B cell (primary cell): Measurements from ENCODE around the gene SSC5D. TPM values are rescaled to one million over a fixed set of nuclear protein-coding genes. Genes with fewer than 3 reads are reported as not detected.

Experiments
- ATAC-seq: fragments of 200-7000 bp; cut with Tn5 transposase; one replicate; pipeline ENCODE4 v1.10.0; 2021; ENCODE audit warnings: low read depth, mild to moderate bottlenecking, moderate number of reproducible peaks, moderate library complexity
- CTCF ChIA-PET: fragments of 350-600 bp; sonication (Branson Sonifier 250); formaldehyde crosslinking; loops from one replicate; lab custom pipeline; 2021; ENCODE audit warnings: antibody characterized with exemption, inconsistent platforms; lab: Charles Lee
- POLR2A ChIA-PET: fragments of 350-600 bp; sonication (Branson Sonifier 250); formaldehyde crosslinking; loops from one replicate; lab custom pipeline; 2021; ENCODE audit warnings: antibody characterized with exemption; lab: Charles Lee
- DNase-seq: peaks from one replicate; pipeline ENCODE4 v3.0.0; 2013
- H2AFZ ChIP-seq: 2 replicates; pipeline ENCODE4 v1.6.1; 2012; ENCODE audit warnings: mild to moderate bottlenecking, low read depth, low read length; ENCODE audit not compliant: insufficient read depth, poor library complexity, severe bottlenecking
- H3K27ac ChIP-seq, 2 donors: 1 replicate in 1 of 2; 2 replicates in 1 of 2; pipeline ENCODE4 v1.5.1; 2012 to 2013; ENCODE audit warnings: low read length in 2 of 2, mild to moderate bottlenecking in 2 of 2, moderate library complexity in 1 of 2
- H3K27me3 ChIP-seq, 4 experiments: fragments of 200-600 bp in 1 of 4; sonication (generic) in 1 of 4; replicated peaks in 1 of 4; 1 replicate in 2 of 4; 2 replicates in 2 of 4; pipeline versions ENCODE4 v1.6.1 to v1.7.0; 2013 to 2016; ENCODE audit warnings: low read length in 3 of 4, mild to moderate bottlenecking in 2 of 4, mixed read lengths in 1 of 4, moderate library complexity in 1 of 4; ENCODE audit not compliant: insufficient read depth in 4 of 4, control insufficient read depth in 3 of 4; ENCODE audit errors: control extremely low read depth in 1 of 4
- H3K36me3 ChIP-seq, 2 experiments: replicated peaks in 1 of 2; 1 replicate in 1 of 2; 2 replicates in 1 of 2; pipeline versions ENCODE4 v1.6.1 to v1.7.1; 2013; ENCODE audit warnings: low read length in 1 of 2; ENCODE audit not compliant: insufficient read depth in 2 of 2, control insufficient read depth in 1 of 2; ENCODE audit errors: control extremely low read depth in 1 of 2, extremely low read depth in 1 of 2
- H3K4me1 ChIP-seq, 2 donors: fragments of 200-600 bp in 1 of 2; sonication (generic) in 1 of 2; 1 replicate in 1 of 2; 2 replicates in 1 of 2; pipeline versions ENCODE4 v1.5.1 to v1.6.1; 2013 to 2017; ENCODE audit warnings: low read length in 2 of 2; ENCODE audit not compliant: control insufficient read depth in 2 of 2, insufficient read depth in 2 of 2
- H3K4me2 ChIP-seq: replicated peaks from 2 replicates; pipeline ENCODE3; 2012; ENCODE audit warnings: mild to moderate bottlenecking, low read depth, low read length; ENCODE audit not compliant: poor library complexity, severe bottlenecking
- H3K4me3 ChIP-seq, 5 experiments: fragments of 200-600 bp in 1 of 5; sonication (generic) in 1 of 5; 1 replicate in 3 of 5; 2 replicates in 2 of 5; pipeline versions ENCODE4 v1.5.1 to v1.7.0; 2011 to 2016; ENCODE audit warnings: low read length in 4 of 5, mild to moderate bottlenecking in 4 of 5, low read depth in 2 of 5, control low read depth in 1 of 5, moderate library complexity in 1 of 5; ENCODE audit not compliant: insufficient read depth in 1 of 5; ENCODE audit errors: control extremely low read depth in 1 of 5, extremely low read depth in 1 of 5
- H3K79me2 ChIP-seq: fragments of 200-600 bp; sonication (generic); one replicate; pipeline ENCODE4 v1.6.0; 2016; ENCODE audit warnings: low read length; ENCODE audit not compliant: control insufficient read depth, insufficient read depth
- H3K9ac ChIP-seq: fragments of 200-600 bp; sonication (generic); 2 replicates; pipeline ENCODE4 v1.6.1; 2017; ENCODE audit warnings: mild to moderate bottlenecking, low read length, moderate library complexity
- H3K9me3 ChIP-seq, 3 donors: one replicate each; pipeline versions ENCODE4 v1.6.1 to v1.7.1; 2013; ENCODE audit warnings: low read length in 2 of 3; ENCODE audit not compliant: control insufficient read depth in 2 of 3, insufficient read depth in 1 of 3; ENCODE audit errors: control extremely low read depth in 1 of 3
- H4K20me1 ChIP-seq: 2 replicates; pipeline ENCODE4 v1.6.0; 2012; ENCODE audit warnings: mild to moderate bottlenecking, low read length; ENCODE audit not compliant: insufficient read depth, control insufficient read depth, poor library complexity, severe bottlenecking
- H3K27ac Mint-ChIP-seq: one replicate; pipeline ENCODE4 v1.8.0; 2021; ENCODE audit warnings: mixed read lengths
- H3K27me3 Mint-ChIP-seq: one replicate; pipeline ENCODE4 v1.8.0; 2021; ENCODE audit warnings: mixed read lengths
- H3K4me1 Mint-ChIP-seq: one replicate; pipeline ENCODE4 v1.8.0; 2021; ENCODE audit warnings: mixed read lengths
- H3K4me3 Mint-ChIP-seq: one replicate; pipeline ENCODE4 v1.8.0; 2021; ENCODE audit warnings: mixed read lengths
- H3K9me3 Mint-ChIP-seq: one replicate; pipeline ENCODE4 v1.8.0; 2022; ENCODE audit warnings: mixed read lengths; ENCODE audit not compliant: insufficient read depth
- CTCF ChIP-seq: fragments of 200-600 bp; IDR thresholded peaks from one replicate; pipeline ENCODE4 v1.8.0; 2022; ENCODE audit warnings: antibody characterized with exemption, mild to moderate bottlenecking
- EZH2 ChIP-seq: IDR thresholded peaks from 2 replicates; pipeline ENCODE4 v1.6.1; 2012; ENCODE audit warnings: borderline replicate concordance, low read depth, mild to moderate bottlenecking, moderate library complexity, low read length; ENCODE audit not compliant: insufficient read depth, poor library complexity, severe bottlenecking
- WGBS: methylation state at CpG from one replicate; pipeline ENCODE4 v1.1.5; 2013; ENCODE audit warnings: missing lambda C conversion rate; ENCODE audit not compliant: insufficient coverage; 5-methylcytosine and 5-hydroxymethylcytosine counted together
- intact Hi-C: fragments of 100-400 bp; cut with micrococcal nuclease; formaldehyde crosslinking; loops from one replicate; pipeline ENCODE4 v1.10.0; 2022
- polyA plus RNA-seq: library from polyadenylated mRNA; depleted of rRNA; stranded (reverse); fragments of >200 nt; gene quantifications from 2 replicates; pipeline ENCODE4 v1.2.3, GENCODE V29; 2012
- total RNA-seq, 2 donors: library from RNA; stranded (reverse); fragments of 120-200 nt in 1 of 2; gene quantifications; 1 replicate in 1 of 2; 2 replicates in 1 of 2; pipeline versions ENCODE4 v1.2.3 to v1.2.4, GENCODE V29; 2013 to 2022

The SSC5D gene
- total and polyA plus RNA-seq, 2 donors (not counting 1 experiment from before 2014, with no cell fraction given), result 0.22 to 0.44 TPM

- no peak overlapping the region for H3K4me3 ChIP-seq
- no peak overlapping the region for H3K9ac ChIP-seq
- ChIA-PET CTCF (no interaction called here), POLR2A (no interaction called here)
- Mint-ChIP-seq H3K4me3 (no peak overlapping the region), H3K9me3 (no peaks in the 10 kb centered on the region), H3K27me3 (peaks cover 10% of the 10 kb centered on the region), H3K4me1 (no peaks in the 10 kb centered on the region), H3K27ac (no peak overlapping the region)
- no peak overlapping the region for H3K27ac ChIP-seq
- no peak overlapping the region for H3K4me2 ChIP-seq
- ATAC-seq (no peak), DNase-seq (no peak)
- TF ChIP-seq CTCF (no peak), EZH2 (no peak)
- no peaks in the 10 kb centered on the region for H3K4me1 ChIP-seq
- no peaks in the 10 kb centered on the region for H3K79me2 ChIP-seq
- WGBS, result 88% methylated on average over 4 of the region's 15 CpGs
- intact Hi-C loops, result no loop called here
- no peak overlapping the region for H2AFZ ChIP-seq
- no peaks in the 10 kb centered on the region for H3K36me3 ChIP-seq
- no peaks in the 10 kb centered on the region for H4K20me1 ChIP-seq
- H3K27me3 ChIP-seq, result no peaks in the 10 kb centered on the region
- H3K9me3 ChIP-seq, result peaks cover 0 to 4% (median 0%) of the 10 kb centered on the region in 3 donors
Observed at GRCh38 chr19:55528030-55528803, 40.0 kb downstream of the SSC5D start.

- no peaks in the 10 kb centered on the region for H3K79me2 ChIP-seq
- H3K4me1 Mint-ChIP-seq, result no peaks in the 10 kb centered on the region
- intact Hi-C loops, result no loop called here
- no peaks in the 10 kb centered on the region for H3K27me3 ChIP-seq
- H4K20me1 ChIP-seq, result no peaks in the 10 kb centered on the region
- H3K4me3 ChIP-seq, result no peak overlapping the region
- H3K4me3 Mint-ChIP-seq, result no peak overlapping the region
- WGBS, result 88% methylated on average over 50 of the region's 56 CpGs
- no peak overlapping the region for H3K27ac Mint-ChIP-seq
- no peak overlapping the region for H2AFZ ChIP-seq
- peaks cover 9% of the 10 kb centered on the region for H3K27me3 Mint-ChIP-seq
- ATAC-seq (no peak), DNase-seq (no peak)
- ChIA-PET POLR2A (no interaction called here), CTCF (no interaction called here)
- no peak overlapping the region for H3K27ac ChIP-seq
- H3K9me3 ChIP-seq, result peaks cover 0 to 4% (median 0%) of the 10 kb centered on the region in 3 donors
- no peaks in the 10 kb centered on the region for H3K9me3 Mint-ChIP-seq
- H3K4me1 ChIP-seq, result no peaks in the 10 kb centered on the region
- no peak overlapping the region for H3K9ac ChIP-seq
- no peak for TF ChIP-seq EZH2
- no peak for TF ChIP-seq CTCF
- H3K4me2 ChIP-seq, result no peak overlapping the region
- H3K36me3 ChIP-seq, result no peaks in the 10 kb centered on the region
Observed at GRCh38 chr19:55529636-55530234, 41.5 kb downstream of the SSC5D start.
